ENCODE results near the gene GHRH. TPM values are rescaled to one million over a fixed set of nuclear protein-coding genes. Genes with fewer than 3 reads are reported as not detected.
A peak's percentile ranks its signal among the peaks of the same experiment; 100 is the strongest.

GHRH gene
- total and polyA plus RNA-seq, 4 donors, result not detected

DNA sequence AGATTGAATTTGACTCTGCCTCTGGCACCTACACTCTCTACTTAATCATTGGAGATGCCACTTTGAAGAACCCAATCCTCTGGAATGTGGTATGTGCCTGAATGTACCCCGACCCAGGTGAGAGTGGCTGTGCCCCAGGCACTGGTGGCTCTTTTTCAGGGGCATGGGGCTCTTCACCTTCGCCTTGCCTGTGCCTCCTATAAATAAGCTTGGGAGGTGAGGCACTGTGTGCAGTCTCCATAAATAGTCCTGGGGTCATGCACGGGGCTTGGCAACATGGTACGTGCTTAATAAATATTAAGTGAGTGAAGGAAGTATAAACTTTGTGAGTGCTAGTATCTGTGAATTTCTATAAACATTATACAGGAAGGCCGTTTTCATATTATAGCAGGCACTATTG lies 33.0 kb downstream of the GHRH start (continued):
- TF ChIP-seq EGR1 (IDR thresholded peaks at IDR 0.05; ENCODE audit: low read depth in 2 of 2) (no peak), SP1 (IDR thresholded peaks at IDR 0.05) (no peak), FOXA2 (IDR thresholded peaks at IDR 0.05) (no peak), HNF4A (conservative IDR thresholded peaks at IDR 0.05) (no peak), TAF1 (conservative IDR thresholded peaks at IDR 0.05) (no peak), RAD21 (IDR thresholded peaks at IDR 0.05) (no peak)
- TF ChIP-seq, protein P1, sequence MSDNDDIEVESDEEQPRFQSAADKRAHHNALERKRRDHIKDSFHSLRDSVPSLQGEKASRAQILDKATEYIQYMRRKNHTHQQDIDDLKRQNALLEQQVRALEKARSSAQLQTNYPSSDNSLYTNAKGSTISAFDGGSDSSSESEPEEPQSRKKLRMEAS (IDR thresholded peaks at IDR 0.05), result no peak

DNA sequence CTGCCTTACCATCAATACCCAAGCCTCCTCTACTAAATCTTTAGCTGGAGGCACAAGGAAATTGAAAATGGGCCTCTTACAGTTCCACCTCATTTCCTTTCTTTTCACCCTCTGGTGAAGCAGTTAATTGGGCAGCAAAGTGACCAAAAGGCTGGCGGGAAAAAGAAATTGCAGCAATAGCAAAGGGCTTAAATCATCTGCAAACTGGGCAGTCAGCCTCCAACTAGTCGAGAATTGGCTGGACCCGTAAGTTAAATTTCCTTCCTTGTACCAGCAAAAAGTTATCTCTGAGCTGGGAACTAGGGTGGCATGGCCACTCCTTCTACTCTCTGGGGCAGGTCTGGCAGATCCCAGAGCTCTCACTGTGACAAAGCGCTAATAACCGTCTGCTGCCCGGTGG lies 33.5 kb downstream of the GHRH start:
- H3K36me3 ChIP-seq (ENCODE audit: control insufficient read depth in 4 of 4, insufficient read depth in 3 of 4, low read depth in 1 of 4, low read length in 3 of 4), result peaks cover 4 to 92% (median 85%) of the 10 kb centered on the region in 4 donors
- no peak overlapping the region for H3K27ac ChIP-seq (ENCODE audit: low read depth in 1 of 2, low read length in 2 of 2)
- H3K9ac ChIP-seq (ENCODE audit: low read depth in 1 of 2, low read length in 2 of 2), result no peak overlapping the region
- no peak overlapping the region for H3K4me3 ChIP-seq (ENCODE audit: low read depth in 1 of 3, low read length in 3 of 3)
- WGBS, result 91% methylated on average over 6 of the region's 6 CpGs
- TF ChIP-seq, protein P2, sequence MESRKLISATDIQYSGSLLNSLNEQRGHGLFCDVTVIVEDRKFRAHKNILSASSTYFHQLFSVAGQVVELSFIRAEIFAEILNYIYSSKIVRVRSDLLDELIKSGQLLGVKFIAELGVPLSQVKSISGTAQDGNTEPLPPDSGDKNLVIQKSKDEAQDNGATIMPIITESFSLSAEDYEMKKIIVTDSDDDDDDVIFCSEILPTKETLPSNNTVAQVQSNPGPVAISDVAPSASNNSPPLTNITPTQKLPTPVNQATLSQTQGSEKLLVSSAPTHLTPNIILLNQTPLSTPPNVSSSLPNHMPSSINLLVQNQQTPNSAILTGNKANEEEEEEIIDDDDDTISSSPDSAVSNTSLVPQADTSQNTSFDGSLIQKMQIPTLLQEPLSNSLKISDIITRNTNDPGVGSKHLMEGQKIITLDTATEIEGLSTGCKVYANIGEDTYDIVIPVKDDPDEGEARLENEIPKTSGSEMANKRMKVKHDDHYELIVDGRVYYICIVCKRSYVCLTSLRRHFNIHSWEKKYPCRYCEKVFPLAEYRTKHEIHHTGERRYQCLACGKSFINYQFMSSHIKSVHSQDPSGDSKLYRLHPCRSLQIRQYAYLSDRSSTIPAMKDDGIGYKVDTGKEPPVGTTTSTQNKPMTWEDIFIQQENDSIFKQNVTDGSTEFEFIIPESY (IDR thresholded peaks at IDR 0.05), result no peak
- no peak for TF ChIP-seq GABPA (IDR thresholded peaks at IDR 0.05 in 1 of 2, conservative IDR thresholded peaks at IDR 0.05 in 1 of 2)
- no peak for TF ChIP-seq FOXA1 (IDR thresholded peaks at IDR 0.05)
- no peak for TF ChIP-seq TAF1 (conservative IDR thresholded peaks at IDR 0.05)
- TF ChIP-seq, protein P3, sequence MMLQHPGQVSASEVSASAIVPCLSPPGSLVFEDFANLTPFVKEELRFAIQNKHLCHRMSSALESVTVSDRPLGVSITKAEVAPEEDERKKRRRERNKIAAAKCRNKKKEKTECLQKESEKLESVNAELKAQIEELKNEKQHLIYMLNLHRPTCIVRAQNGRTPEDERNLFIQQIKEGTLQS (IDR thresholded peaks at IDR 0.05), result no peak
- TF ChIP-seq, protein P4, sequence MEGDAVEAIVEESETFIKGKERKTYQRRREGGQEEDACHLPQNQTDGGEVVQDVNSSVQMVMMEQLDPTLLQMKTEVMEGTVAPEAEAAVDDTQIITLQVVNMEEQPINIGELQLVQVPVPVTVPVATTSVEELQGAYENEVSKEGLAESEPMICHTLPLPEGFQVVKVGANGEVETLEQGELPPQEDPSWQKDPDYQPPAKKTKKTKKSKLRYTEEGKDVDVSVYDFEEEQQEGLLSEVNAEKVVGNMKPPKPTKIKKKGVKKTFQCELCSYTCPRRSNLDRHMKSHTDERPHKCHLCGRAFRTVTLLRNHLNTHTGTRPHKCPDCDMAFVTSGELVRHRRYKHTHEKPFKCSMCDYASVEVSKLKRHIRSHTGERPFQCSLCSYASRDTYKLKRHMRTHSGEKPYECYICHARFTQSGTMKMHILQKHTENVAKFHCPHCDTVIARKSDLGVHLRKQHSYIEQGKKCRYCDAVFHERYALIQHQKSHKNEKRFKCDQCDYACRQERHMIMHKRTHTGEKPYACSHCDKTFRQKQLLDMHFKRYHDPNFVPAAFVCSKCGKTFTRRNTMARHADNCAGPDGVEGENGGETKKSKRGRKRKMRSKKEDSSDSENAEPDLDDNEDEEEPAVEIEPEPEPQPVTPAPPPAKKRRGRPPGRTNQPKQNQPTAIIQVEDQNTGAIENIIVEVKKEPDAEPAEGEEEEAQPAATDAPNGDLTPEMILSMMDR (IDR thresholded peaks at IDR 0.05; ENCODE audit: low read depth, low read length, missing input control), result no peak
- TF ChIP-seq RXRA (IDR thresholded peaks at IDR 0.05), result no peak
- H3K9me3 ChIP-seq (ENCODE audit: control insufficient read depth in 4 of 4, low read length in 3 of 4), result no peaks in the 10 kb centered on the region
- H3K27me3 ChIP-seq (ENCODE audit: control insufficient read depth in 4 of 4, insufficient read depth in 4 of 4, low read length in 3 of 4), result no peaks in the 10 kb centered on the region
- H3K4me1 ChIP-seq (ENCODE audit: control insufficient read depth in 4 of 4, insufficient read depth in 4 of 4, low read length in 3 of 4), result no peaks in the 10 kb centered on the region
- DNase-seq (ENCODE audit: low spot score), result no peak

DNA sequence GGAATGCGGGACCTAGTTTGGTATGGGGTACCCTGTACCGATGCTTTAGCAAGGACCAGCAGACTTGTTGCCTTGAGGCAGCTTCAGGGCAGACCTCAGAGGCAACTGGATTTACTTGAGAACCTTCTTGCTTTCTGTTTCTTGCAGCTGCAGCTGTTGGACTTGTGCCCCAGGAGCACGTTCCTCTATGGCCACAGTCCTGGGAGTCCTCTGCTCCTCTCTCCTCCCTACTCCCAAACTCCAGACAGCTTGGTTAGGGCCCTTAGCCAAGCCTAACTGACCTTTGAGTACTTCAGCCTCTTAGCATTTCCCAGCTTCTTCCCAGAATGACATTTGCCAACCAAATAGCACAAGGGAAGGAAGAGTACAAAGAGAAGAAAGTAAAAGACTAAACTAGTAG lies 34.7 kb downstream of the GHRH start:
- Histone ChIP-seq H3K27me3 (ENCODE audit: control insufficient read depth in 4 of 4, insufficient read depth in 4 of 4, low read length in 3 of 4) (no peaks in the 10 kb centered on the region), H3K27ac (ENCODE audit: low read depth in 1 of 2, low read length in 2 of 2) (no peak overlapping the region), H3K9me3 (ENCODE audit: control insufficient read depth in 4 of 4, low read length in 3 of 4) (no peaks in the 10 kb centered on the region), H3K4me1 (ENCODE audit: control insufficient read depth in 4 of 4, insufficient read depth in 4 of 4, low read length in 3 of 4) (no peaks in the 10 kb centered on the region), H3K9ac (ENCODE audit: low read depth in 1 of 2, low read length in 2 of 2) (no peak overlapping the region), H3K36me3 (ENCODE audit: control insufficient read depth in 4 of 4, insufficient read depth in 3 of 4, low read depth in 1 of 4, low read length in 3 of 4) (peaks cover 5 to 85% (median 78%) of the 10 kb centered on the region in 4 donors), H3K4me3 (ENCODE audit: low read depth in 1 of 3, low read length in 3 of 3) (no peak overlapping the region)
- 91% methylated on average over 3 of the region's 3 CpGs for WGBS
- DNase-seq (ENCODE audit: low spot score), result no peak
- TF ChIP-seq NR2F2 (IDR thresholded peaks at IDR 0.05) (peak; percentile 72), GABPA (IDR thresholded peaks at IDR 0.05 in 1 of 2, conservative IDR thresholded peaks at IDR 0.05 in 1 of 2) (no peak), SP1 (IDR thresholded peaks at IDR 0.05) (no peak)

Data from liver (tissue), 9 donors.